ENCODE results near the gene HORMAD2. TPM values are rescaled to one million over a fixed set of nuclear protein-coding genes. Genes with fewer than 3 reads are reported as not detected.
A peak's percentile ranks its signal among the peaks of the same experiment; 100 is the strongest.

HORMAD2 gene
- total RNA-seq, 1 donor from 2014 or later: not detected

GRCh38 chr22:30192427-30192826 lies 112.2 kb downstream of the HORMAD2 start:
- TF ChIP-seq, protein P1, sequence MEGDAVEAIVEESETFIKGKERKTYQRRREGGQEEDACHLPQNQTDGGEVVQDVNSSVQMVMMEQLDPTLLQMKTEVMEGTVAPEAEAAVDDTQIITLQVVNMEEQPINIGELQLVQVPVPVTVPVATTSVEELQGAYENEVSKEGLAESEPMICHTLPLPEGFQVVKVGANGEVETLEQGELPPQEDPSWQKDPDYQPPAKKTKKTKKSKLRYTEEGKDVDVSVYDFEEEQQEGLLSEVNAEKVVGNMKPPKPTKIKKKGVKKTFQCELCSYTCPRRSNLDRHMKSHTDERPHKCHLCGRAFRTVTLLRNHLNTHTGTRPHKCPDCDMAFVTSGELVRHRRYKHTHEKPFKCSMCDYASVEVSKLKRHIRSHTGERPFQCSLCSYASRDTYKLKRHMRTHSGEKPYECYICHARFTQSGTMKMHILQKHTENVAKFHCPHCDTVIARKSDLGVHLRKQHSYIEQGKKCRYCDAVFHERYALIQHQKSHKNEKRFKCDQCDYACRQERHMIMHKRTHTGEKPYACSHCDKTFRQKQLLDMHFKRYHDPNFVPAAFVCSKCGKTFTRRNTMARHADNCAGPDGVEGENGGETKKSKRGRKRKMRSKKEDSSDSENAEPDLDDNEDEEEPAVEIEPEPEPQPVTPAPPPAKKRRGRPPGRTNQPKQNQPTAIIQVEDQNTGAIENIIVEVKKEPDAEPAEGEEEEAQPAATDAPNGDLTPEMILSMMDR (IDR thresholded peaks at IDR 0.05; ENCODE audit: unreplicated experiment): no peak
- peaks cover 21% of the 10 kb centered on the region for H3K4me1 Mint-ChIP-seq (ENCODE audit: unreplicated experiment)

GRCh38 chr22:30193031-30193775 lies 112.9 kb downstream of the HORMAD2 start:
- H3K27ac Mint-ChIP-seq (ENCODE audit: unreplicated experiment): no peak overlapping the region

More at GRCh38 chr22:30192427-30192826, 112.2 kb downstream of the HORMAD2 start:
- Mint-ChIP-seq H3K36me3 (ENCODE audit: low read depth, unreplicated experiment) (no peaks in the 10 kb centered on the region), H3K27ac (ENCODE audit: unreplicated experiment) (no peak overlapping the region), H3K27me3 (ENCODE audit: unreplicated experiment) (peaks cover 2% of the 10 kb centered on the region), H3K9me3 (ENCODE audit: unreplicated experiment) (no peaks in the 10 kb centered on the region), H3K4me3 (ENCODE audit: unreplicated experiment) (no peak overlapping the region)
- no peak for DNase-seq (ENCODE audit: low spot score)

DNA sequence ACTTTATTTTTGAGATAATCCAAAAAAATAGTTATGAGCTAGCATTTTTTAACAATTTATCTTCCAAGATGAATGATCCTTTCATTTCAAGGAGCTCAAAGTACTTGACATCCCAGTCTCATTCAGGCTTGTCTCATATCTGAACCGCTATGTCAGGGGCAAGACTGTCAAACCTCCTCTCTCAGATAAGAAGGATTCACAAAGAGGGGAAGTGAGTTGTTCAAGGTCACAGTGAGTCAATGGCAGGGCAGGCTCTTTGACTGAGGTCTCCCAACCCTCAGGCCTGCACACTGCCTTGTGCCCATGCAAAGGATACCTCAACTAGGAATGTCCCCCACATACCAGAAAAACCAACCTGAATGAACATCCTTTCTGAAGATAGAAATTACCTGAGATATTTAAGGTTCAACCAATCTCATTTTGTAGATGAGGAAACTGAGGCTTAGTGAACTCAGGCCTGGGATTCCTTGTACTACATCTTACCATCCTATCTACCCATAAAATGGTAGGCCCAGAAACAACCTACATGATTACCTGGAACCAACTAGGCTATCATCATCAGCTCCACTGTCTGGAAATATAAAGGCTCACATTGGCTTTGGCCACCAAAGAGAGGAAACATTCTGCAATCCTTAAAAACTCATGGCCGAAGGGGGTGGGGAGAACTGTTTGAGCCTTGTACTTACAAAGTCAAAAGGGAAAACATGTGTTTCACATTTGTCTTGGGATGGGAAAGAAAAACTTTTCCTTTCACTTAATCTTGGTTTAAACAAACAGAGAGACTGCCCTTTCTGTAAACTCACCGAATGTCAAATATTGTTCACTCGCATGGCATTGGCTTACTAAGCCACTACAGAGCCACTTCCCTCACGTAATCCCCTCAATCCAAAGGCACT lies 115.2 kb downstream of the HORMAD2 start:
- DNase-seq (ENCODE audit: low spot score): no peak
- Mint-ChIP-seq H3K36me3 (ENCODE audit: low read depth, unreplicated experiment) (no peaks in the 10 kb centered on the region), H3K27ac (ENCODE audit: unreplicated experiment) (peak overlapping the region; percentile 61), H3K9me3 (ENCODE audit: unreplicated experiment) (no peaks in the 10 kb centered on the region), H3K4me3 (ENCODE audit: unreplicated experiment) (no peak overlapping the region), H3K27me3 (ENCODE audit: unreplicated experiment) (no peaks in the 10 kb centered on the region), H3K4me1 (ENCODE audit: unreplicated experiment) (peaks cover 22% of the 10 kb centered on the region)
- TF ChIP-seq, protein P1 (IDR thresholded peaks at IDR 0.05; ENCODE audit: unreplicated experiment): no peak

More at GRCh38 chr22:30193031-30193775, 112.9 kb downstream of the HORMAD2 start:
- TF ChIP-seq, protein P1 (IDR thresholded peaks at IDR 0.05; ENCODE audit: unreplicated experiment): no peak
- Mint-ChIP-seq H3K4me3 (ENCODE audit: unreplicated experiment) (no peak overlapping the region), H3K27me3 (ENCODE audit: unreplicated experiment) (peaks cover 2% of the 10 kb centered on the region), H3K9me3 (ENCODE audit: unreplicated experiment) (no peaks in the 10 kb centered on the region), H3K4me1 (ENCODE audit: unreplicated experiment) (peaks cover 22% of the 10 kb centered on the region), H3K36me3 (ENCODE audit: low read depth, unreplicated experiment) (no peaks in the 10 kb centered on the region)
- no peak for DNase-seq (ENCODE audit: low spot score)

- H3K36me3 Mint-ChIP-seq (ENCODE audit: low read depth, unreplicated experiment): no peaks in the 10 kb centered on the region
- H3K9me3 Mint-ChIP-seq (ENCODE audit: unreplicated experiment): no peaks in the 10 kb centered on the region
- TF ChIP-seq, protein P1 (IDR thresholded peaks at IDR 0.05; ENCODE audit: unreplicated experiment): no peak
- peak; percentile 60 for DNase-seq (ENCODE audit: low spot score)
- peak overlapping the region; percentile 61 for H3K27ac Mint-ChIP-seq (ENCODE audit: unreplicated experiment)
- no peak overlapping the region for H3K4me3 Mint-ChIP-seq (ENCODE audit: unreplicated experiment)
- H3K27me3 Mint-ChIP-seq (ENCODE audit: unreplicated experiment): peaks cover 1% of the 10 kb centered on the region
- peaks cover 22% of the 10 kb centered on the region for H3K4me1 Mint-ChIP-seq (ENCODE audit: unreplicated experiment)
Measured at GRCh38 chr22:30196141-30196879, 116.0 kb downstream of the HORMAD2 start.

Measured in endothelial cell (in vitro differentiated cells).